ENCODE results near the gene CDC42BPG.

CDC42BPG gene

GRCh38 chr11:64861227-64861975 is 16.9 kb upstream of the CDC42BPG start:
- Mint-ChIP-seq H3K36me3 (peaks cover 38% of the 10 kb centered on the region), H3K27me3 (no peaks in the 10 kb centered on the region), H3K4me1 (peaks cover 87% of the 10 kb centered on the region), H3K9me3 (peaks cover 2% of the 10 kb centered on the region), H3K4me3 (peak overlapping the region; percentile 38), H3K27ac (peak overlapping the region; percentile 91)
- ATAC-seq, result no peak

- no peaks in the 10 kb centered on the region for H3K27me3 Mint-ChIP-seq
- no peaks in the 10 kb centered on the region for H3K9me3 Mint-ChIP-seq
- peak overlapping the region; percentile 91 for H3K27ac Mint-ChIP-seq
- peak overlapping the region; percentile 74 for H3K4me3 Mint-ChIP-seq
- peaks cover 47% of the 10 kb centered on the region for H3K36me3 Mint-ChIP-seq
- peak; percentile 93 for ATAC-seq
- H3K4me1 Mint-ChIP-seq, result peaks cover 87% of the 10 kb centered on the region
Measured at GRCh38 chr11:64859542-64860414, 15.3 kb upstream of the CDC42BPG start.

- H3K9me3 Mint-ChIP-seq, result no peaks in the 10 kb centered on the region
- H3K27ac Mint-ChIP-seq, result peak overlapping the region; percentile 91
- H3K36me3 Mint-ChIP-seq, result peaks cover 55% of the 10 kb centered on the region
- H3K4me1 Mint-ChIP-seq, result peaks cover 87% of the 10 kb centered on the region
- H3K27me3 Mint-ChIP-seq, result no peaks in the 10 kb centered on the region
- peak; percentile 70 for ATAC-seq
- peak overlapping the region; percentile 74 for H3K4me3 Mint-ChIP-seq
Measured at GRCh38 chr11:64858467-64859263, 14.2 kb upstream of the CDC42BPG start.

- Mint-ChIP-seq H3K9me3 (no peaks in the 10 kb centered on the region), H3K4me1 (peaks cover 87% of the 10 kb centered on the region), H3K27me3 (no peaks in the 10 kb centered on the region), H3K4me3 (peak overlapping the region; percentile 29), H3K27ac (peak overlapping the region; percentile 91), H3K36me3 (peaks cover 64% of the 10 kb centered on the region)
- no peak for ATAC-seq
Measured at GRCh38 chr11:64857485-64857884, 13.0 kb upstream of the CDC42BPG start.

- H3K36me3 Mint-ChIP-seq, result peaks cover 66% of the 10 kb centered on the region
- no peaks in the 10 kb centered on the region for H3K27me3 Mint-ChIP-seq
- peaks cover 88% of the 10 kb centered on the region for H3K4me1 Mint-ChIP-seq
- peak overlapping the region; percentile 91 for H3K27ac Mint-ChIP-seq
- H3K4me3 Mint-ChIP-seq, result peak overlapping the region; percentile 22
- peak; percentile 1 for ATAC-seq
- no peaks in the 10 kb centered on the region for H3K9me3 Mint-ChIP-seq
Measured at GRCh38 chr11:64856382-64857227, 12.2 kb upstream of the CDC42BPG start.

GRCh38 chr11:64855596-64856304 is 11.3 kb upstream of the CDC42BPG start:
- H3K27ac Mint-ChIP-seq, result peak overlapping the region; percentile 91
- no peak for ATAC-seq
- peak overlapping the region; percentile 57 for H3K4me3 Mint-ChIP-seq
- no peaks in the 10 kb centered on the region for H3K9me3 Mint-ChIP-seq
- H3K27me3 Mint-ChIP-seq, result no peaks in the 10 kb centered on the region
- peaks cover 66% of the 10 kb centered on the region for H3K36me3 Mint-ChIP-seq
- H3K4me1 Mint-ChIP-seq, result peaks cover 90% of the 10 kb centered on the region

- H3K9me3 Mint-ChIP-seq, result no peaks in the 10 kb centered on the region
- peak overlapping the region; percentile 91 for H3K27ac Mint-ChIP-seq
- peak overlapping the region; percentile 57 for H3K4me3 Mint-ChIP-seq
- peaks cover 60% of the 10 kb centered on the region for H3K36me3 Mint-ChIP-seq
- H3K4me1 Mint-ChIP-seq, result peaks cover 89% of the 10 kb centered on the region
- no peaks in the 10 kb centered on the region for H3K27me3 Mint-ChIP-seq
- no peak for ATAC-seq
Measured at GRCh38 chr11:64854534-64855502, 10.4 kb upstream of the CDC42BPG start.

- peak overlapping the region; percentile 43 for H3K4me3 Mint-ChIP-seq
- H3K27ac Mint-ChIP-seq, result peak overlapping the region; percentile 91
- H3K36me3 Mint-ChIP-seq, result peaks cover 56% of the 10 kb centered on the region
Measured at GRCh38 chr11:64854157-64854533, 9.7 kb upstream of the CDC42BPG start.

GRCh38 chr11:64853709-64854108 is 9.3 kb upstream of the CDC42BPG start:
- Mint-ChIP-seq H3K36me3 (peaks cover 52% of the 10 kb centered on the region), H3K4me1 (peaks cover 89% of the 10 kb centered on the region), H3K9me3 (no peaks in the 10 kb centered on the region), H3K27ac (peak overlapping the region; percentile 91), H3K27me3 (no peaks in the 10 kb centered on the region), H3K4me3 (peak overlapping the region; percentile 76)
- no peak for ATAC-seq

More at GRCh38 chr11:64854157-64854533, 9.7 kb upstream of the CDC42BPG start:
- ATAC-seq, result no peak
- no peaks in the 10 kb centered on the region for H3K9me3 Mint-ChIP-seq
- H3K27me3 Mint-ChIP-seq, result no peaks in the 10 kb centered on the region
- H3K4me1 Mint-ChIP-seq, result peaks cover 89% of the 10 kb centered on the region

GRCh38 chr11:64852804-64853509 is 8.5 kb upstream of the CDC42BPG start:
- Mint-ChIP-seq H3K9me3 (no peaks in the 10 kb centered on the region), H3K27ac (peak overlapping the region; percentile 91), H3K4me3 (peak overlapping the region; percentile 76), H3K27me3 (no peaks in the 10 kb centered on the region), H3K36me3 (peaks cover 48% of the 10 kb centered on the region), H3K4me1 (peaks cover 92% of the 10 kb centered on the region)
- ATAC-seq, result no peak

GRCh38 chr11:64851831-64852351 is 7.4 kb upstream of the CDC42BPG start:
- ATAC-seq, result peak; percentile 67
- Mint-ChIP-seq H3K9me3 (no peaks in the 10 kb centered on the region), H3K27me3 (no peaks in the 10 kb centered on the region), H3K4me1 (peaks cover 95% of the 10 kb centered on the region), H3K4me3 (peak overlapping the region; percentile 76), H3K36me3 (peaks cover 44% of the 10 kb centered on the region), H3K27ac (peak overlapping the region; percentile 91)

- Mint-ChIP-seq H3K27ac (peak overlapping the region; percentile 91), H3K9me3 (no peaks in the 10 kb centered on the region), H3K36me3 (peaks cover 36% of the 10 kb centered on the region), H3K4me1 (peaks cover 88% of the 10 kb centered on the region), H3K27me3 (no peaks in the 10 kb centered on the region), H3K4me3 (peak overlapping the region; percentile 76)
- peak; percentile 85 for ATAC-seq
Measured at GRCh38 chr11:64850979-64851567, 6.6 kb upstream of the CDC42BPG start.
